Measurements from ENCODE around the gene GALR2.

GALR2 gene

GRCh38 chr17:76074390-76075363, at the start of gene GALR2:
Gene GALR2 (plus strand): TSS chr17:76074781. CDS start chr17:76074884, 103 bp downstream.
- H3K4me3 ChIP-seq (replicated peaks in 1 of 2; ENCODE audit: low read depth in 2 of 2, low read length in 2 of 2), result no peak within 1 kb of the TSS
- no peak for TF ChIP-seq CTCF (IDR thresholded peaks at IDR 0.05; ENCODE audit: low read depth, low read length)
- no peak for DNase-seq (ENCODE audit: low read depth in 2 of 2)

GRCh38 chr17:76025294-76025693, 49.3 kb upstream of the GALR2 start:
- no peak overlapping the region for H3K4me3 ChIP-seq (replicated peaks in 1 of 2; ENCODE audit: low read depth in 2 of 2, low read length in 2 of 2)
- no peak for DNase-seq (ENCODE audit: low read depth in 2 of 2)
- TF ChIP-seq CTCF (IDR thresholded peaks at IDR 0.05; ENCODE audit: low read depth, low read length), result no peak

GRCh38 chr17:76026714-76027158, 47.8 kb upstream of the GALR2 start:
- no peak overlapping the region for H3K4me3 ChIP-seq (replicated peaks in 1 of 2; ENCODE audit: low read depth in 2 of 2, low read length in 2 of 2)
- DNase-seq (ENCODE audit: low read depth in 2 of 2), result no peak
- TF ChIP-seq CTCF (IDR thresholded peaks at IDR 0.05; ENCODE audit: low read depth, low read length), result no peak

GRCh38 chr17:76027159-76027839, 47.3 kb upstream of the GALR2 start, which contains the start of gene EVPL:
Gene EVPL (minus strand): TSS chr17:76027306. CDS start chr17:76027198, 108 bp downstream.
- no peak within 1 kb of the TSS for H3K4me3 ChIP-seq (replicated peaks in 1 of 2; ENCODE audit: low read depth in 2 of 2, low read length in 2 of 2)
- no peak for DNase-seq (ENCODE audit: low read depth in 2 of 2)
- no peak for TF ChIP-seq CTCF (IDR thresholded peaks at IDR 0.05; ENCODE audit: low read depth, low read length)

- TF ChIP-seq CTCF (IDR thresholded peaks at IDR 0.05; ENCODE audit: low read depth, low read length), result no peak
- no peak for DNase-seq (ENCODE audit: low read depth in 2 of 2)
- no peak overlapping the region for H3K4me3 ChIP-seq (replicated peaks in 1 of 2; ENCODE audit: low read depth in 2 of 2, low read length in 2 of 2)
These were observed 42.4 kb upstream of the GALR2 start for GRCh38 chr17:76032073-76032779.

- no peak for TF ChIP-seq CTCF (IDR thresholded peaks at IDR 0.05; ENCODE audit: low read depth, low read length)
- DNase-seq (ENCODE audit: low read depth in 2 of 2), result no peak
- H3K4me3 ChIP-seq (replicated peaks in 1 of 2; ENCODE audit: low read depth in 2 of 2, low read length in 2 of 2), result no peak overlapping the region
These were observed 41.8 kb upstream of the GALR2 start for GRCh38 chr17:76032780-76033108.
